ENCODE measurements around the gene CYP17A1.
"Not testable (repeated sequence)": the region's sequence is repeated elsewhere in the genome, so short reads cannot be mapped to it uniquely, and the experiment has no call there.

The CYP17A1 gene

GRCh38 chr10:102869258-102870198 is 32.3 kb upstream of the CYP17A1 start, which contains the start of gene AS3MT:
TSS of gene AS3MT (plus strand) at chr10:102869470. CDS start at chr10:102869593, 123 bp downstream.
- peaks cover 2% of the 10 kb centered on the region for H3K4me1 ChIP-seq (ENCODE audit: insufficient read depth, insufficient read length)
- TF ChIP-seq YY1 (IDR thresholded peaks at IDR 0.05; ENCODE audit: insufficient read depth, insufficient read length) (no peak), SUZ12 (IDR thresholded peaks at IDR 0.05; ENCODE audit: extremely low read depth, insufficient read depth, insufficient read length) (no peak), ZNF274 (IDR thresholded peaks at IDR 0.05; ENCODE audit: low read depth, low read length) (no peak)
- H3K9ac ChIP-seq (ENCODE audit: insufficient read length, low read depth) = peak within 1 kb of the TSS; percentile 85
- H3K27me3 ChIP-seq (ENCODE audit: insufficient read depth, insufficient read length) = no peaks in the 10 kb centered on the region
- H3K9me3 ChIP-seq (ENCODE audit: insufficient read depth, low read length) = no peaks in the 10 kb centered on the region
- DNase-seq (ENCODE audit: low read depth, low spot score) = no peak
- H3K4me3 ChIP-seq (ENCODE audit: insufficient read length, low read depth) = peak within 1 kb of the TSS; percentile 55
- H3K36me3 ChIP-seq (ENCODE audit: insufficient read depth, insufficient read length, low read length) = peaks cover 11% of the 10 kb centered on the region

- H3K4me1 ChIP-seq (ENCODE audit: insufficient read depth, insufficient read length) = peaks cover 2% of the 10 kb centered on the region
- no peak overlapping the region for H3K9ac ChIP-seq (ENCODE audit: insufficient read length, low read depth)
- no peaks in the 10 kb centered on the region for H3K27me3 ChIP-seq (ENCODE audit: insufficient read depth, insufficient read length)
- no peak for DNase-seq (ENCODE audit: low read depth, low spot score)
- no peak for TF ChIP-seq SUZ12 (IDR thresholded peaks at IDR 0.05; ENCODE audit: extremely low read depth, insufficient read depth, insufficient read length)
- TF ChIP-seq ZNF274 (IDR thresholded peaks at IDR 0.05; ENCODE audit: low read depth, low read length) = no peak
- no peaks in the 10 kb centered on the region for H3K9me3 ChIP-seq (ENCODE audit: insufficient read depth, low read length)
- H3K36me3 ChIP-seq (ENCODE audit: insufficient read depth, insufficient read length, low read length) = peaks cover 10% of the 10 kb centered on the region
- peak overlapping the region; percentile 55 for H3K4me3 ChIP-seq (ENCODE audit: insufficient read length, low read depth)
Measured at GRCh38 chr10:102868911-102869257, 31.7 kb upstream of the CYP17A1 start.

GRCh38 chr10:102865620-102866019 is 28.4 kb upstream of the CYP17A1 start:
- Histone ChIP-seq H3K9ac (ENCODE audit: insufficient read length, low read depth) (no peak overlapping the region), H3K36me3 (ENCODE audit: insufficient read depth, insufficient read length, low read length) (peaks cover 13% of the 10 kb centered on the region), H3K4me3 (ENCODE audit: insufficient read length, low read depth) (no peak overlapping the region), H3K9me3 (ENCODE audit: insufficient read depth, low read length) (no peaks in the 10 kb centered on the region), H3K4me1 (ENCODE audit: insufficient read depth, insufficient read length) (peaks cover 2% of the 10 kb centered on the region), H3K27me3 (ENCODE audit: insufficient read depth, insufficient read length) (no peaks in the 10 kb centered on the region)
- TF ChIP-seq ZNF274 (IDR thresholded peaks at IDR 0.05; ENCODE audit: low read depth, low read length) (no peak), SUZ12 (IDR thresholded peaks at IDR 0.05; ENCODE audit: extremely low read depth, insufficient read depth, insufficient read length) (no peak), YY1 (IDR thresholded peaks at IDR 0.05; ENCODE audit: insufficient read depth, insufficient read length) (no peak)
- DNase-seq (ENCODE audit: low read depth, low spot score) = no peak

DNA sequence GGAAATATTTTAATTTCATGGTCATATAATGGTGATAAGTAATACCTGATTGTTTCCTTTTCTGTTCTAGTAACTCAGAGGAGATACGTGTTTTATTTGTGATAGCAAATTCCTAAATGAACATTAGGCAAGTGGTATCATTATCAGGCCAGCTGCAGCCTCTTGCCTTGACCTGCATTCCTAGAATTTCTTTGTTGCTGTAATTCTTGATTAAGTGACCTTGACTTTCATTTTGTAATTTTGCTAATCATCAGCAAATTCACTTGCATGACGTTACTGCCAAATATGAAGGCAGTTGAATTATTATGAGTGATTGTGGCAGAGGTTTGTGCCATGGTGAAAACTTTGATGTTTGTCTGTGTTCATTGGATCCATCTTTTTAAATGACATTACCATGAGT is 26.4 kb upstream of the CYP17A1 start:
- Histone ChIP-seq H3K9me3 (ENCODE audit: insufficient read depth, low read length) (no peaks in the 10 kb centered on the region), H3K36me3 (ENCODE audit: insufficient read depth, insufficient read length, low read length) (peaks cover 18% of the 10 kb centered on the region), H3K9ac (ENCODE audit: insufficient read length, low read depth) (no peak overlapping the region), H3K27me3 (ENCODE audit: insufficient read depth, insufficient read length) (no peaks in the 10 kb centered on the region), H3K4me1 (ENCODE audit: insufficient read depth, insufficient read length) (no peaks in the 10 kb centered on the region), H3K4me3 (ENCODE audit: insufficient read length, low read depth) (no peak overlapping the region)
- TF ChIP-seq SUZ12 (IDR thresholded peaks at IDR 0.05; ENCODE audit: extremely low read depth, insufficient read depth, insufficient read length) (no peak), ZNF274 (IDR thresholded peaks at IDR 0.05; ENCODE audit: low read depth, low read length) (no peak), YY1 (IDR thresholded peaks at IDR 0.05; ENCODE audit: insufficient read depth, insufficient read length) (no peak)
- DNase-seq (ENCODE audit: low read depth, low spot score) = no peak

DNA sequence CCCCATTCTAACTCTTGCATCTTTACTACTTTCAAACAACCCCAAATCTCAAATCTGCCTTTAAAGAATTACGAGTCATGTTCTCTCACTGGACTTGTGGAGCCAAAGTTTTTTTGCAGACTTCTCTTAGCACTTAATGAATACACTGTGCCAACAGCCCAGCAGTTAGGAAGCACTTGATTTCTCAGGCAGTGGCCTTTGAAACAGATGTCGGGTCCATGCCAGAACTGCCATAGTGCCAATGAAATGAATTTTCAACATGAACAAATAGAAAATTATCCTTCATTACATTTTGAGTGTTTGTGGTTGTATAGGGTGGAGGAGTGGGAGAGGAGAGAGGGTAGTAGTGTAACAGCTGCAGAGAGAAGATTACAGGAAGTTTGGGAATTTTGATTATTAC is 22.7 kb upstream of the CYP17A1 start:
- no peak overlapping the region for H3K4me3 ChIP-seq (ENCODE audit: insufficient read length, low read depth)
- no peaks in the 10 kb centered on the region for H3K27me3 ChIP-seq (ENCODE audit: insufficient read depth, insufficient read length)
- H3K36me3 ChIP-seq (ENCODE audit: insufficient read depth, insufficient read length, low read length) = peaks cover 18% of the 10 kb centered on the region
- no peak overlapping the region for H3K9ac ChIP-seq (ENCODE audit: insufficient read length, low read depth)
- no peaks in the 10 kb centered on the region for H3K9me3 ChIP-seq (ENCODE audit: insufficient read depth, low read length)
- no peak for DNase-seq (ENCODE audit: low read depth, low spot score)
- TF ChIP-seq ZNF274 (IDR thresholded peaks at IDR 0.05; ENCODE audit: low read depth, low read length) = no peak
- TF ChIP-seq SUZ12 (IDR thresholded peaks at IDR 0.05; ENCODE audit: extremely low read depth, insufficient read depth, insufficient read length) = no peak
- no peak for TF ChIP-seq YY1 (IDR thresholded peaks at IDR 0.05; ENCODE audit: insufficient read depth, insufficient read length)
- no peaks in the 10 kb centered on the region for H3K4me1 ChIP-seq (ENCODE audit: insufficient read depth, insufficient read length)

GRCh38 chr10:102856758-102857424 is 19.7 kb upstream of the CYP17A1 start:
- H3K9me3 ChIP-seq (ENCODE audit: insufficient read depth, low read length) = no peaks in the 10 kb centered on the region
- no peaks in the 10 kb centered on the region for H3K4me1 ChIP-seq (ENCODE audit: insufficient read depth, insufficient read length)
- H3K9ac ChIP-seq (ENCODE audit: insufficient read length, low read depth) = no peak overlapping the region
- no peak overlapping the region for H3K4me3 ChIP-seq (ENCODE audit: insufficient read length, low read depth)
- H3K27me3 ChIP-seq (ENCODE audit: insufficient read depth, insufficient read length) = no peaks in the 10 kb centered on the region
- peaks cover 6% of the 10 kb centered on the region for H3K36me3 ChIP-seq (ENCODE audit: insufficient read depth, insufficient read length, low read length)
- no peak for DNase-seq (ENCODE audit: low read depth, low spot score)
- no peak for TF ChIP-seq ZNF274 (IDR thresholded peaks at IDR 0.05; ENCODE audit: low read depth, low read length)
- TF ChIP-seq YY1 (IDR thresholded peaks at IDR 0.05; ENCODE audit: insufficient read depth, insufficient read length) = no peak
- TF ChIP-seq SUZ12 (IDR thresholded peaks at IDR 0.05; ENCODE audit: extremely low read depth, insufficient read depth, insufficient read length) = no peak

GRCh38 chr10:102855731-102856436 is 18.7 kb upstream of the CYP17A1 start:
- not testable (repeated sequence) for H3K4me1 ChIP-seq (ENCODE audit: insufficient read depth, insufficient read length); H3K9me3 ChIP-seq (ENCODE audit: insufficient read depth, low read length); H3K27me3 ChIP-seq (ENCODE audit: insufficient read depth, insufficient read length); DNase-seq (ENCODE audit: low read depth, low spot score); H3K9ac ChIP-seq (ENCODE audit: insufficient read length, low read depth); H3K4me3 ChIP-seq (ENCODE audit: insufficient read length, low read depth); H3K36me3 ChIP-seq (ENCODE audit: insufficient read depth, insufficient read length, low read length)

DNA sequence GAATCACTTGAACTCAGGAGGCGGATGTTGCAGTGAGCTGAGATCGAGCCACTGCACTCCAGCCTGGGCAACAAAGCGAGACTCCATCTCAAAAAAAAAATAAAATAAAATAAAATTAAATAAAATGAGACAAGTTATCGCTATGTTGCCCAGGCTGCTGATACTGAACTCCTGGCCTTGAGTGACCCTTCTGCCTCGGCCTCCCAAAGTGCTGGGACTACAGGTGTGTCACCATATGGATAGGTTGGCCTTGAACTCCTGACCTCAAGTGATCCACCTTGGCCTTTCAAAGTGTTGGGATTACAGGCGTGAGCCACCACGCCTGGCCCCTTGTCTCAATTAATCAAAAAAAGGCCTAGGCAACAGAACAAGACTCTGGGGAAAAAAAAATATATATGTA is 16.0 kb upstream of the CYP17A1 start:
- H3K27me3 ChIP-seq (ENCODE audit: insufficient read depth, insufficient read length); H3K9ac ChIP-seq (ENCODE audit: insufficient read length, low read depth); H3K4me3 ChIP-seq (ENCODE audit: insufficient read length, low read depth); DNase-seq (ENCODE audit: low read depth, low spot score); H3K9me3 ChIP-seq (ENCODE audit: insufficient read depth, low read length); H3K36me3 ChIP-seq (ENCODE audit: insufficient read depth, insufficient read length, low read length); H3K4me1 ChIP-seq (ENCODE audit: insufficient read depth, insufficient read length): not testable (repeated sequence)
